CD4-positive, alpha-beta T cell treated with Interleukin-1 beta for 1 hour (primary cell): ENCODE data around the gene IL6R.

Experiments
- DNase-seq, 2 donors: peaks; one replicate each; pipeline ENCODE4 v3.0.0-alpha.2; 2020 to 2022

IL6R gene

DNA sequence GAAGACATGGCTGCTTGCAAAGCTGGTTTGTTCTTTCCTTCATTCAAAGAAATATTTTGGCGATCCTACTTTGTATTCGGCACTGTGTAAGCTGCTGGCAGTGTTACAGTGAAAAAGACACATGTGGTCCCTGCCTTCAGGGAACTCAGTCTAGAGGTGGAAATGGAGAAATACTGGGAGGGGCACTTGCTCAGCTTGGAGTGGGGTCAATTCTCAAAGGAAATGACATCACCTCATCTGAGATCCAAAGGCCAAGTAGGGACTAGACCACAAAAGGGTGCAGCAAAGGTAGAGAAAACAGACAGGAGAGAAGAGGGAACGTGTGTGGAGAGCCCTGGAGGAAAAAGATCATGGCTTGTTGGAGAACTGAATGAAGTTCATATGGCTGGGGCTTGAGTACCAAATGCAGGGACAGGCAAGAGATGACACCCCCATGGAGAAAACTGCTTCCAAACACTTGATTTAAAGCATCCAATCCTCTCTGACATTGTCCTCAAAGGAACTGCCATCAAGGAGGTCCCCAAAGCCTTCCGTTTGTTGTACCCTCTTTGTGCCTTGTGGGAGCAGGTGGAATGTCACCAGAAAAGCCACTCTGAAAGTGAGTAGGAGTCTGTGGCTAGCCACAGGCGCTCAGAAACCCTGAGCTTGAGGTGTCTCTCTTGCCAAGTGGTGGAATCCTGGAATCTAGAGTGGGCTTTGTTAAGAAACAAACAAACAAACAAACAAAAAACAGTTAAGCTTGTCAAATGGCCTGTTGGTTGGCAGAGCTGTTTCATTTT lies 48.6 kb downstream of the IL6R start:
- DNase-seq: no peak

DNA sequence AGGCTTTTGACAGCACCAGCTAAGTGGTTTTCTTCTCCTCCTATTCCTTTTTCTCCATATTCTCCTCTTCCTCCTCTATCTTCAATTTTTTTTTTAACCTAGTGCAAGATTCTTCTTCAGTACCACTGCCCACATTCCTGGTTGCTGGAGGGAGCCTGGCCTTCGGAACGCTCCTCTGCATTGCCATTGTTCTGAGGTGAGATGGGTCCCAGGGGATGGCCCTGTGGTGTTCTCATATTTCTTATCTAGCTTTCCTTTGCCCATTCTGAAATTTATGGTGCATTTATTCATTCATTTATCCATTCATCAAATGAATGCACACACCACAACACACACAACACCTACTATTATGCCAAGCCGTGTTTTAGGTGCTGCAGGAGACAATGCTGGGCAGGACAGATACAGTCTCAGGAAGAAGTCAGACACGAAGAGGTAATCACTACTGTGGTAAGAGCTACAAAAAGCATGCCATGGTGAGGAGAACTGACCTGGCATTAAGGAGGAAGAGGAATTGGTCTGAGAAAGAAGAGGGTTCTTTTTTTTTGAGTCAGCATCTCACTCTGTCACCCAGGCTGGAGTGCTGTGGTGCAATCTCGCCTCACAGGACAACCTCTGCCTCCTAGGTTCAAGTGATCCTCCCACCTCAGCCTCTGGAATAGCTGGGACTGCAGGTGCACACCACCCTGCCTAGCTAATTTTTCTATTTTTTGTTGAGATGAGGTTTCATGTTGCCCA lies 49.4 kb downstream of the IL6R start:
- DNase-seq: no peak

DNA sequence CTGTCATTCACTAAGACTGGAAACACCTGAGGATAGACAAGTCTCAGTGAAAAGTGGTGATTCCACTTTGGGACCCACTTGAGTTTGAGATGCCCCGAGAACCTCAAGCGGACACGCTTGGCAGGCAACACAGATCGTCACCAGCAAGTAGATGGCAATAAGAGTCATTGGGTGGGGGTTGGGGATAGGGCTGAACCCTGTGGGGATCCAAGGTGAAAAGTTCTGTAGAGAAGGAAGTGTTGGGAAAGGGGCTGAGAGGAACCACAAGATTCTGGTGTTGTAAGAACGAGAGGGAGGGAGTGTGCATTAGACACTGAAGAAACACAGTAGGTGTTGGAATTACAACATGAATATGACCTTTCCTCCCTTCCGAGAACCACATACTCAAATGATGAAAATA lies 51.5 kb downstream of the IL6R start:
- peak in 1 of 2 donors; percentile 33 for DNase-seq

DNA sequence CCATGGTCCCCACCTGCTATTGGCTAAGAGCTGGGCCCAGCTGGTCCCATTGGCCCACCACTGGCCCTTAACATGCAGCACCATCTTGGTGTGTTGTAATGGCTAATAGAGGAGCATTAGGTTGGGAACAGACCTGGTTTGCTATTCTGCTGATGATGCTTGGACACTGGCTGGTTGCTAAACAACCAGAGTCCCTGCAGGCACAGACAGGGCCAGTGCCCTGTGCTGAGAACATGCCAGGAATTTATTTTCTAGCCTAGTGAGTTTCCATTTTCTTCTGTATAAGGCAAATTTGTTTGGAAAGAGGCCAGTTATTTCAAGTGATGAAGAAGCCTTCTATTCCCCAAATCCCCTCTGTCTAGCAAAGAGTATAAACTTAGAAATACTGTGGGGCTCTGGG lies 53.9 kb downstream of the IL6R start:
- DNase-seq: no peak

DNA sequence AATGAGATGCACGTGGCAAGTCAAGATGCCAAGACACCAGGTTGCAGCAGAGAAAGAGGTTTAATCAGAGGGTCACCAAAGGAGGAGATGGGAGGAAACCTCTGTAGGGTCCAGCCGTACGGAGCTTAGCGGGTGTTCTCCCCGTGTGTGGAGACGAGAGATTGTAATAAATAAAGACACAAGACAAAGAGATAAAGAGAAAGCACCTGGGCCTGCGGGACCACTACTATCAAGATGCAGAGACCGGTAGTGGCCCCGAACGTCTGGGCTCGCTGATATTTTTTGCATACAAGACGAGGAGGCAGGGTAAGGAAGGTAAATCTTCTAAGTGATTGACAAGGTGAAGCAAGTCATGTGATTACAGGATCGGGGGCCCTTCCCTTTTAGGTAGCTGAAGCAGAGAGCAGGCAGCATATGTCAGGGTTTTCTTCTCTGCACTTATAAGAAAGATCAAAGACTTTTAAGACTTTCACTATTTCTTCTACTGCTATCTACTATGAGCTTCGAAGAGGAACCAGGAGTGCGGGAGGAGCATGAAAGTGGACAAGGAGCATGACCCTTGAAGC lies 55.6 kb downstream of the IL6R start:
- DNase-seq: no peak

DNA sequence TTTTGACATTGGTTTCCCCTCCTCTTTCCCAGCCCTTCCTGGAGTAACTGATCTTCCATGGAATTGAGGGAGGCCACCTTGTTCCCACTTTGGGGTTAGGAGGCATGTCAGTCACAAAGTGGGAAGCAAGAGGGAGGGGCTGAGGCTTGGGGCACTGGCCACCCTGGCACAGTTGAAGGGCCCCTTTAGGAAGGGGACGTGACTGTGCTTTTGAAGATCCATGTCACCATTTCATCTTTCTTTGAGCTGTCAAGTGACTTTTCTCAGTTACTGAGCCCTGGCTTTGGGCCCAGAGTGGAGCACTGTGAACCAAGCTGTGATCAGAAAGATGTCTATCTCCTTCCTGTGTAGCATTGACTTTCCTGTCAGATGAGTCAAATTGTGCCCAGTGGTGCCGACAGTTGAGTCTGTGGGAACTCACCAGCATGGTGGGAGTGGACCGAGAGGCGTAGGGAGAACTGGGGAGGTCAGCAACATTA lies 58.4 kb downstream of the IL6R start:
- DNase-seq: peak; percentile 42 to 72

DNA sequence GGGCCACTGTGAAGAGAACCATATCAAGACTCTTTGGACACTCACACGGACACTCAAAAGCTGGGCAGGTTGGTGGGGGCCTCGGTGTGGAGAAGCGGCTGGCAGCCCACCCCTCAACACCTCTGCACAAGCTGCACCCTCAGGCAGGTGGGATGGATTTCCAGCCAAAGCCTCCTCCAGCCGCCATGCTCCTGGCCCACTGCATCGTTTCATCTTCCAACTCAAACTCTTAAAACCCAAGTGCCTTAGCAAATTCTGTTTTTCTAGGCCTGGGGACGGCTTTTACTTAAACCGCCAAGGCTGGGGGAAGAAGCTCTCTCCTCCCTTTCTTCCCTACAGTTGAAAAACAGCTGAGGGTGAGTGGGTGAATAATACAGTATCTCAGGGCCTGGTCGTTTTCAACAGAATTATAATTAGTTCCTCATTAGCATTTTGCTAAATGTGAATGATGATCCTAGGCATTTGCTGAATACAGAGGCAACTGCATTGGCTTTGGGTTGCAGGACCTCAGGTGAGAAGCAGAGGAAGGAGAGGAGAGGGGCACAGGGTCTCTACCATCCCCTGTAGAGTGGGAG lies 60.6 kb downstream of the IL6R start:
- DNase-seq: no peak

DNA sequence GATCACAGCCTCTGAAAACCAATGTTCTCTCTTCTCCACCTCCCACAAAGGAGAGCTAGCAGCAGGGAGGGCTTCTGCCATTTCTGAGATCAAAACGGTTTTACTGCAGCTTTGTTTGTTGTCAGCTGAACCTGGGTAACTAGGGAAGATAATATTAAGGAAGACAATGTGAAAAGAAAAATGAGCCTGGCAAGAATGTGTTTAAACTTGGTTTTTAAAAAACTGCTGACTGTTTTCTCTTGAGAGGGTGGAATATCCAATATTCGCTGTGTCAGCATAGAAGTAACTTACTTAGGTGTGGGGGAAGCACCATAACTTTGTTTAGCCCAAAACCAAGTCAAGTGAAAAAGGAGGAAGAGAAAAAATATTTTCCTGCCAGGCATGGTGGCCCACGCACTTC lies 61.1 kb downstream of the IL6R start:
- DNase-seq: no peak

DNA sequence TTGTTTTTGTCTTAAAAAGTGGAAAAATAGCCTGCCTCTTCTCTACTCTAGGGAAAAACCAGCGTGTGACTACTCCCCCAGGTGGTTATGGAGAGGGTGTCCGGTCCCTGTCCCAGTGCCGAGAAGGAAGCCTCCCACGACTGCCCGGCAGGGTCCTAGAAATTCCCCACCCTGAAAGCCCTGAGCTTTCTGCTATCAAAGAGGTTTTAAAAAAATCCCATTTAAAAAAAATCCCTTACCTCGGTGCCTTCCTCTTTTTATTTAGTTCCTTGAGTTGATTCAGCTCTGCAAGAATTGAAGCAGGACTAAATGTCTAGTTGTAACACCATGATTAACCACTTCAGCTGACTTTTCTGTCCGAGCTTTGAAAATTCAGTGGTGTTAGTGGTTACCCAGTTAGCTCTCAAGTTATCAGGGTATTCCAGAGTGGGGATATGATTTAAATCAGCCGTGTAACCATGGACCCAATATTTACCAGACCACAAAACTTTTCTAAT lies 61.8 kb downstream of the IL6R start:
- no peak for DNase-seq

DNA sequence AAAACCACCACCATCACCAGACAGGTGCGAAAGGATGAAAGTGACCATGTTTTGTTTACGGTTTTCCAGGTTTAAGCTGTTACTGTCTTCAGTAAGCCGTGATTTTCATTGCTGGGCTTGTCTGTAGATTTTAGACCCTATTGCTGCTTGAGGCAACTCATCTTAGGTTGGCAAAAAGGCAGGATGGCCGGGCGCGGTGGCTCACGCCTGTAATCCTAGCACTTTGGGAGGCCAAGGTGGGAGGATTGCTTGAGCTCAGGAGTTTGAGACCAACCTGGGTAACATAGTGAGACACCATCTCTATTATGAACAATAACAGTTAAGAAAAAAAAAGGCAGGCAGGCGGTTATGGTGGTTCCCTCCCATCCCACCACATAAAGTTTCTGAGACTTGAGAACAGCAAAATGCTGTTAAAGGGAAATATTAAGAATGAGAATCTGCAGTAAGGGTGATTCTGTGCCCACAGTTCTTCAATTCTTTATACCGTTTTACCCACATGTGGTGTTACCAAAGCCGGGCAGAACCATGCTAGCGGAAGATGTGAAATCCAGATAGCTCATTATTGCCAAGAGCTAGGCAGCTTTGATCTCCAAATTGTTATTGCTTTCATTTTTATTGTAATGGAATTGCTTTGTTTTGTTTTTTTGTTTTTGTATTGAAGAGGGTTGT lies 62.4 kb downstream of the IL6R start:
- peak in 1 of 2 donors; percentile 40 for DNase-seq

DNA sequence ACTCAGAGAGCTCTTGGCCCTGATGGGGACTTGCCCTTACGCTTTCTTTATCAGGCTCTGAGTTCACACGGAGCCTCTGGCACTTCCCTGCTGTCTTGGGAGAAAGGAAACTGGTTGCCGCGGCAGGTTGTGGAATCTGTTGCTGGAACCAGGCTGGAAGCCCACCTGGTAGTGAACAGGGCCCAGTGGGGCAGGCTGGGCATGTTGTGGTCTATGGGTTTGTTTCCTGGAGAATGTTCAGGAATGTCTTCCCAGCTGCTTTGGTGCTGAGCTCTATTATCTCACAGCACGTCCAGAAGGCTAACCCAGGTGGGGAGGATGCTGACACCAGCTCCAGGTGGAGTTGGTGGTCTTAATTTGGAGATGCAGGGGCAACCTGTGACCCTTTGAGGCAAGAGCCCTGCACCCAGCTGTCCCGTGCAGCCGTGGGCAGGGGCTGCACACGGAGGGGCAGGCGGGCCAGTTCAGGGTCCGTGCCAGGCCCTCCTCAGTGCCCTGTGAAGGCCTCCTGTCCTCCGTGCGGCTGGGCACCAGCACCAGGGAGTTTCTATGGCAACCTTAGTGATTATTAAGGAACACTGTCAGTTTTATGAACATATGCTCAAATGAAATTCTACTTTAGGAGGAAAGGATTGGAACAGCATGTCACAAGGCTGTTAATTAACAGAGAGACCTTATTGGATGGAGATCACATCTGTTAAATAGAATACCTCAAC lies 63.5 kb downstream of the IL6R start:
- no peak for DNase-seq

DNA sequence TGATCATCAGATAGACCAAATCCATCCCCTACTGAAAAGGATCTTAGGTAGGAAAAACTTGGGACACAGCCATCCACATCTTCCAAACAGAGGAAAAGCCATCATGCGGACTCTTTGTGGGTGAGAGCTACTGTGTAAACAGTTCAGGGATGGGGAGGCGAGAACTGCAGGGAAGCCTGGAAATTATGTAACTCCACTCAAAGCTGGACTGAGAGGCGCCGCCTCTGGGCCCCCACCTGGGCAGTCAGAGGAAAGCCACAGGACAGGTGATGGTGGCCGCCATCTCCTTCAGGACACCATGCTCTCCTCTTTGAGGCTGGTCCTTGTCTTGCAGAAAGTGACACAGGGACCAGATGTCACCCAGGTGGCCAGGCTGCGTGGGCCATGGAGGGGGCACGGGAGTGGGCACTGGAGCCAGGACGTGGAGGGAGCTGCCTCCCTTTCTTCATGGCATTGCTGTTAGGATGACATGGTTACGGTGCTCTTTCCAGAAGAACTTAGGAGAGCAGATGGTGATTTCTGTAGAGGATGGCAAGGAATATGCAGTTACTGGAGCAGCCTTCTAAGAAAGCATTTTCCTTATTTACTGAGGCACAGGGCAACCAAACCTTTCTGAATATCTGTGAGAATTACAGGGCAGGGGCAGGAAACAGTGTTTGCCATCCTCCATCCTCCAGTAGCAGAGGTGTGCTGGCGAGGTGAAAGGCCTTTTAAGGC lies 64.9 kb downstream of the IL6R start:
- no peak for DNase-seq

DNA sequence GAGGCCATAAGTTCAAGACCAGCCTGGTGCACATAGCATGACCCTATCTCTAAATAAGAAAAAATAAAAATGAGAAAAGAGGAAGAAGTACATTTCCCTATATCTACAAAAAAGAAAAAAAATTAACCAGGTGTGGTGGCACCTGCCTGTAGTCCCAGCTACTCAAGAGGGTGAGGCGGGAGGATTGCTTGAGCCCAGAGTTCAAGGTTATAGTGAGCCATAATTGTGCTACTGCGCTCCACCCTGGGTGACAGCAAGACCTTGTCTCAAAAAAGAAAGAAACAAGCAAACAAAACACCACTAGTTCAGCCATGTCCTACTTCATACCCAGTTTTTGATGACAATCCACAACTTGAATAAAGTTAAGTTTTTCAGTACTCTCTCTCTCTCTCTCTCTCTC lies 66.2 kb downstream of the IL6R start:
- no peak for DNase-seq

DNA sequence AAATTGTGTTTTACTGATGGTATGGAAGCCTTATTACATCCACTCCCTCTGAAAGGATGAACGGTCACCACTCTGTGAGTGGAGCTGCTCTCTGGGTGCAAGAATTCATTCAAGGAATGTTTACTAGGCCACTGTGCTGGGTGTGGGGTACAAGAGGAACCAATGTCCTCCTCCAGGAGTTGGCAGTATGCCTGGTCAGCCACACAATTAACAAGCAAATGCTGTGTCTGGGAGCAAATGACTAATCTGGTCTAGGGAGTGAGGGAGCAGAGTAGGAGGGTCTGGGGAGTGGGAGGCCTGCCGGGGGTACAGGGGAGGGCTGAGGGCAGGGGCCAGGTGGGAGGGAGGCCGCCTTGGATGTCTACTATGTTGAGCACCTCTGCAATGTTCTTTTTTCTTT lies 69.7 kb downstream of the IL6R start:
- no peak for DNase-seq

DNA sequence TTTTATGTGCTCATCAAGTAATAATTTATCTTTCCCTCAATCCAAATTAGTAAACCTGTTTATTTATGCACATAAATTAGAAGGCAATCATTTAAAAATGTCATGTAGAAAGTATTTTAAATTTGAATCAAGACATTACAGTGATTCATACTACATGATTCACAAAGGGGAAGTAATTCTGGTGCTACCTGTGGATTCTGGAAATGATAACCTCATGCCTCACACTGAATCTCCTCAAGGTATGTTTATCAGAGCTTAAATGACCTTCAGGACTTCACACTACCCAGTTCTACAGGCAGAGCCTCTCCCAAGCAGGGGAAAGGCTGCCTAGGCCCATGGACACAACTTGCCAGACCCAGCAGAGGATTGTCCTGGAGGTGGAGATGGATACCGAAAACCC lies 71.6 kb downstream of the IL6R start:
- DNase-seq: no peak

DNA sequence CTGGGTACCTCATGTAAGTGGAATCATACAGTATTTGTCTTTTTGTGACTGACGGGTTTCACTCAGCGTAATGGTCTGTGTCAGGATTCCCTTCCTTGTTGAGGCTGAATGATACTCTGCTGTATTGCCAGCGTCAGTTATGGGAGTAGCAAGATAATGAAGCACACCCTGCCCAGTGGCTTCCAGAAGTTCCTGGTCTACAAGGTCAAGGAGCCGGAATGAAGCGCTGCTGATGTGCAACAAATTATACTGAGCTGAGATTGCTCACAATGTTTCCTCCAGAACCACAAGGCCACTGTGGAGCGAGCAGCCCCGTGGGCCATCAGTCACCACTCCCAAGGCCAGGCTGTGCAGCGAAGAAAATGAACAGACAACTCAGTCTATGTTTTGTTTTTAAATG lies 72.9 kb downstream of the IL6R start:
- no peak for DNase-seq

DNA sequence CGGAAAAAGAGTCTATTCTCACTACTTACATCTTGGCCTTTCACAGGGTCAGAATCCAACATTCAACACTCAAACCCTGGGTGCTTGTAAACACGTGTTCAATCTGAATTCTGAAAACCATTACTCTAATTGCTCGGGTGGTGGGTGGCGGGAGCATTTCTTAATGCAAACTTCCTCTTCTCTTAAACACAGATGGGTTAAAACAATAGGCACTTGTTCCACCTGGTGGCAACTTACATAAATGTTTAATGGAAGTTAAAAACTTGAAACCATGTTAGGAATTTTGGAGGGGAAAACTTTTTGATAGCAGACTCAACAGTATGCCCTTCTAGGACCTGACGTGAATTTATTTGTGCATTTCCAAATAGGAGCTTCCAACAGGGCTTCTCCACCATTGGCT lies 73.5 kb downstream of the IL6R start:
- peak in 1 of 2 donors; percentile 27 for DNase-seq

DNA sequence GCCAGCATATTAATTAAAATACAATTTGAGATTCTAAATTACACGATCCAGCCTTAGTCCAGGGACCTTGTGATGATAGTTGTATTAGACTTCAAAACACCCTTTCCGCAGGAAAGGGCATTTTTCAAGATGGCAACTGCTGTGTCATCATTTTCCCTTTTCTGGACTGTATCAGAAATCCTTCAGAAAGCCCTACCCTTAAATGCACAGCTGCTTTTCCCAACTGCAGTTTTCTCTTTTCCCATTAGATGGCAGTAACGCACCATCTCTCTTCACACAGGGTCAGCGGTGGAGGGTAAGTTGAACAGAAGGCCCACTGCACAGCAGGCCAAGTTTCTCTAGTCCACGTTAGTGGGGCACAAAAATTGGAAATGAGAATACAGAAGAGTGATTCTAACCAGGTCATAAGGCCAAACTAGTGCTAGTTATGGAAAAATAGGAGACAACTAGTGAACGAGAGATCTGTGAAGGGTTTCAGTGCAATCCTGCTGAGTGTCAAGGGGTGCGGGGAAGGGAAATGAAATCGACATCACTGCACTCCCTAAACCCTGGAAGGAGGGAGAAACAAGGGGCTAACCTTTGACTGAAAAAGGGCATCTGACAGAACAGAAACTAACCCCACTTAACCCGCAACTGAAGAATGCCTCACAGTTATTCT lies 74.8 kb downstream of the IL6R start:
- peak; percentile 61 to 82 for DNase-seq

DNA sequence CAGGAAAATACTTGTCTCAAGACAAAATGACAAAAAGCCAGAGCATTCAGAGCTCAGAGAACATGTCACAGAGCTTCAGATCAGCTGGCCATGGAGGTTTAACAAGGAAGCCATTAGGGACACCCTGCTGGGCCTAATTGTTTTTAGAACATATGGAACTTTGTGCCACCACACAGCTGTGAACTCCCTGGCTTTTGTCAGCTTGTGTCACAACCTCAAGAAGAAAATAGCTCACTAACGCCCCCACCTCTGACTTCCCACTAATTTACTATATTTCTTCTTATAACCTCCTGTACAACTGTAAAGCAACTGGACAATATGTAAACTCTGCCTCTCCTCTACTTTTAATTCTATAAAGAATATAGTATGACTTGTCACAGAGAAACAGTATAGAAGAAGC lies 75.9 kb downstream of the IL6R start:
- no peak for DNase-seq

DNA sequence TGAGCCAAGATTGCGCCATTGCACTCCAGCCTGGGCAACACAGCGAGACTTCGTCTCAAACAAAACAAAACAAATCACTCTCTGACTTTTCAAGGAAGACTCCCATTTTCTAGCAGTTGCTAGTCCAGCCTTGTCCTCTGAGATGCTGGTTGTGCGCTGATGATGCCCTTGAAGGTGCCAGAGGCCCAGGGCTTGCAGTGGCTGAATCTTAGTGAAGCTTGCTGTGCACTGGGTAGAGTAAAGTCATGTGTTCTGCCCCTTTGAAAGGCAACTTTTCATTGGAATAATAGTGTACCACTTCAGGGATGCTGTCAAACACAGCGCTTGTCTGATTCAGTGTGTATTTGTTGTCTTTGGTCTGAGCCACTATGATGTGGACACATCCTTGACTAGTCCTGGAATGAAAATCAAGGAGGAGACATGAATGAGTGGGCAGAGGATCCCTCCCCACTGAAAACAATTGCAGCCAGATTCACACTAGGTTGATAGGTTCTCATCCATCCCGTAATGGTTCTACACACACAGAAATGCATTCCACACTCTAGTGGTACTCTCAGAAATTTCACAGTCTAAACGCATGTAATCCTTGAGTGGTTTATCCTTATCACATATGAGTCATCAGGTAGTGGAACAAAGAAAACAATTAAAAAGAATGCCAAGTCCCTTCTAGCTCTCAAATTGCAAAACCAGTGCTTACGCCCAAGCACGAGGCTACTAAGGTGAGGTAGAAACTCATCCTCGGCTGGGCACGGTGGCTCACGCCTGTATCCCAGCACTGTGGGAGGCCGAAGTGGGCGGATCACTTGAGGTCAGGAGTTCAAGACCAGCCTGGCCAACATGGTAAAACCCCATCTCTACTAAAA lies 79.0 kb downstream of the IL6R start:
- DNase-seq: no peak
